Measurements from ENCODE around the gene MYOZ3. TPM values are rescaled to one million over a fixed set of nuclear protein-coding genes. Genes with fewer than 3 reads are reported as not detected.

Gene MYOZ3
- polyA plus RNA-seq, 1 experiment: 0.51 TPM

DNA sequence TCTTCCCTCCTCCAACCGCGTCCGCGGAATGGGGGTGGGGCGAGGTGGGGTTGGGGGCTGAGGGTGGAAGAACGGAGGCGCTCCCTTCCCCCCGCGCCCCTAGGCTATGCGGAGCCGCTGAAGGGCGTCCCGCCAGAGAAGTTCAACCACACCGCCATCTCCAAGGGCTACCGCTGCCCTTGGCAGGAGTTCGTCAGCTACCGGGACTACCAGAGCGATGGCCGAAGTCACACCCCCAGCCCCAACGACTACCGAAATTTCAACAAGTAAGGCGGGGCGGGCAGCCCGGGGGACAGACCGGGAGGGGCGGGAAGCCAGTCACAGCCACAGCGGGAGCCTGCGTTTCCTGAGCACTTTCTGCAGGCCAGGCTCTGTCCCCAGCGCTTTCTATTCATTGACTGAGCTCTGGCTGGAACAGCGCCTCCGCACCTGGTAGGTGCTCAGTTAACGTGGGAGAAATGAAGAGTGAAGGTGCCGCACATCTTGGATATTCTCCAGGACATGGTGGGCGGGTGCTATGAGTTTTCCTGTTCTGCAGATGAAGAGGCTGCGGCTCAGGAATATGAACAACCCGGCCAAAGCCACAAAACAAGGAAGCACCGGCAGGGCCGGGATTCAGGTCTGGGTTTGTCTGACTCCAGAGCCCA is 11.3 kb downstream of the MYOZ3 start:
- Histone ChIP-seq H3K27me3 (ENCODE audit: control insufficient read depth, insufficient read depth, low read length) (peaks cover 11% of the 10 kb centered on the region), H3K27ac (ENCODE audit: low read depth, low read length) (no peak overlapping the region), H3K9me3 (ENCODE audit: control insufficient read depth, insufficient read depth, low read length) (no peaks in the 10 kb centered on the region), H3K4me3 (ENCODE audit: low read depth, low read length) (peak overlapping the region; percentile 62)
- ChIA-PET POLR2A (no interaction called here), CTCF (no interaction called here)
- TF ChIP-seq, protein P1, sequence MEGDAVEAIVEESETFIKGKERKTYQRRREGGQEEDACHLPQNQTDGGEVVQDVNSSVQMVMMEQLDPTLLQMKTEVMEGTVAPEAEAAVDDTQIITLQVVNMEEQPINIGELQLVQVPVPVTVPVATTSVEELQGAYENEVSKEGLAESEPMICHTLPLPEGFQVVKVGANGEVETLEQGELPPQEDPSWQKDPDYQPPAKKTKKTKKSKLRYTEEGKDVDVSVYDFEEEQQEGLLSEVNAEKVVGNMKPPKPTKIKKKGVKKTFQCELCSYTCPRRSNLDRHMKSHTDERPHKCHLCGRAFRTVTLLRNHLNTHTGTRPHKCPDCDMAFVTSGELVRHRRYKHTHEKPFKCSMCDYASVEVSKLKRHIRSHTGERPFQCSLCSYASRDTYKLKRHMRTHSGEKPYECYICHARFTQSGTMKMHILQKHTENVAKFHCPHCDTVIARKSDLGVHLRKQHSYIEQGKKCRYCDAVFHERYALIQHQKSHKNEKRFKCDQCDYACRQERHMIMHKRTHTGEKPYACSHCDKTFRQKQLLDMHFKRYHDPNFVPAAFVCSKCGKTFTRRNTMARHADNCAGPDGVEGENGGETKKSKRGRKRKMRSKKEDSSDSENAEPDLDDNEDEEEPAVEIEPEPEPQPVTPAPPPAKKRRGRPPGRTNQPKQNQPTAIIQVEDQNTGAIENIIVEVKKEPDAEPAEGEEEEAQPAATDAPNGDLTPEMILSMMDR (IDR thresholded peaks at IDR 0.05; ENCODE audit: low read depth, low read length): no peak
- no peak for DNase-seq (ENCODE audit: low read depth, low spot score)

DNA sequence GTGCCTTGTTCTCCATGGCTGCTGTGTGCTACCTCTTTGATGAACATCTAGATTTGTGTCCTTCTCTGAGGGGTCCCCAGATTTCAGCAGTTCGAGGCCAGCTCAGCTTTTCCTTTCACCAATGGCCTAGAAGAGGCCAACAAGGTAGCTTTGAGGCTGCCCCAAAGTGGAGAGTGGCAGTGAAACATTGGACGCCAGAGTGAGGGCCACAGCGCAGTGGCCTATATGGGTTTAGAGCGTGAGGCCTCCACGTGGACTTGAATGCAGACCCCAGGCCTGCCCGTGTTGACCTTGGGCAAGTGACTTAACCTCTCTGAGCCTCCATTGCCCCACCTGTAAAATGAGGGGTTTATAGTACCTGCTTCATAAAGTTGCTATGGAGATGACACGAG is 11.8 kb downstream of the MYOZ3 start:
- H3K27ac ChIP-seq (ENCODE audit: low read depth, low read length): no peak overlapping the region
- H3K27me3 ChIP-seq (ENCODE audit: control insufficient read depth, insufficient read depth, low read length): peaks cover 8% of the 10 kb centered on the region
- H3K9me3 ChIP-seq (ENCODE audit: control insufficient read depth, insufficient read depth, low read length): no peaks in the 10 kb centered on the region
- ChIA-PET CTCF (interaction anchor here (0.6 to 1.0 kb wide), 2 partner anchors 20 to 214 kb away, joined by 3 to 4 read pairs; no protein-coding TSS in a partner anchor), POLR2A (interaction anchor here (0.7 to 1.1 kb wide), 2 partner anchors 9 to 30 kb away, joined by 3 read pairs; no protein-coding TSS in a partner anchor)
- peak overlapping the region; percentile 62; the same call in 1 of the 2 replicates for H3K4me3 ChIP-seq (ENCODE audit: low read depth, low read length)
- TF ChIP-seq, protein P1 (IDR thresholded peaks at IDR 0.05; ENCODE audit: low read depth, low read length): no peak
- no peak for DNase-seq (ENCODE audit: low read depth, low spot score)

DNA sequence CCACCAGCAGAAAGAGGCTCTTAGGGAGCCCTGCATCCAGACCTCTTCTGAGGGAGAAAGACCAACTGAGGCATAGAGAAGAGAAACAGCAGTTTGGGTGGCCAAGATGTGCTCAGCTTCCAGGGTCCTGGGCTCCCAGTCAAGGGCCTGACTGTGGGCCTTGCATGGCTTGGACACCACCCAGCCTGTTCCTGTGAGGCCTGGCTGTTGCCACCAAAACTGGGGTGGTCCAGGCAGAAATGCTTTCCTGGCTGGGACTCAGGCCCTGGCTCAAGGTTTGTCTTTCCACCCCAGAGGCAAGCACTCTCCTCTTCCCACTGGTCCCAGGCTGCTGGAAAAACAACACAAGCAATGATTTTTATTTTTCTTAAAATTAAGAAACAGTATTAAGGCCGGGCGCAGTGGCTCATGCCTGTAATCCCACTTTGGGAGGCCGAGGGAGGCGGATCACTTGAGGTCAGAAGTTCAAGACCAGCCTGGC is 13.3 kb downstream of the MYOZ3 start:
- ChIA-PET CTCF (interaction anchor here (0.5 to 1.1 kb wide), 2 partner anchors 8 to 77 kb away, joined by 3 to 4 read pairs; no protein-coding TSS in a partner anchor), POLR2A (interaction anchor here (0.7 to 1.1 kb wide), 2 partner anchors 10 to 13 kb away, joined by 3 read pairs; no protein-coding TSS in a partner anchor)
- Histone ChIP-seq H3K27ac (ENCODE audit: low read depth, low read length) (peak overlapping the region; percentile 80), H3K4me3 (ENCODE audit: low read depth, low read length) (no peak overlapping the region), H3K9me3 (ENCODE audit: control insufficient read depth, insufficient read depth, low read length) (no peaks in the 10 kb centered on the region), H3K27me3 (ENCODE audit: control insufficient read depth, insufficient read depth, low read length) (peaks cover 4% of the 10 kb centered on the region)
- TF ChIP-seq, protein P1 (IDR thresholded peaks at IDR 0.05; ENCODE audit: low read depth, low read length): peak; percentile 27; the same call in 1 of the 2 replicates
- no peak for DNase-seq (ENCODE audit: low read depth, low spot score)

DNA sequence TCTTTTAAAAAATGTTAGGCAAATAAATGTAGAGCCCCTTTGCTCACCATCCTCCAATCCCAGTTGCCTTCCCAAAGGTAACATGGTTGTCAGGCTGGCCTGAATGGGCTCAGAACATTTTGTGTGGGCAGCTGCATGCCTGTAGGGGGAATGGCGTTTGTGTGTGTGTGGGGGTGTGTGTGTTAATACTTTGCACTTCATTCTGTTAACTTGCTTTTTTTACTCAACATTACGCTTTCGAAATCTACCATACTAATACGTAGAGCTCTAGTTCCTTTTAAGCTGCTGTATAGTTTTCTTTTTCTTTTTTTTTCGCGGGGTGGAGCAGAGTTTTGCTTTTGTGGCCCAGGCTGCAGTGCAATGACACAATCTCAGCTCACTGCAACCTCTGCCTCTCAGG is 14.0 kb downstream of the MYOZ3 start:
- ChIA-PET POLR2A (no interaction called here), CTCF (interaction anchor here (0.5 kb wide), 1 partner anchor 53 kb away, joined by 4 read pairs; no protein-coding TSS in a partner anchor)
- no peak overlapping the region for H3K27ac ChIP-seq (ENCODE audit: low read depth, low read length)
- no peak overlapping the region for H3K4me3 ChIP-seq (ENCODE audit: low read depth, low read length)
- no peaks in the 10 kb centered on the region for H3K9me3 ChIP-seq (ENCODE audit: control insufficient read depth, insufficient read depth, low read length)
- no peak for DNase-seq (ENCODE audit: low read depth, low spot score)
- peaks cover 4% of the 10 kb centered on the region for H3K27me3 ChIP-seq (ENCODE audit: control insufficient read depth, insufficient read depth, low read length)
- TF ChIP-seq, protein P1 (IDR thresholded peaks at IDR 0.05; ENCODE audit: low read depth, low read length): no peak

DNA sequence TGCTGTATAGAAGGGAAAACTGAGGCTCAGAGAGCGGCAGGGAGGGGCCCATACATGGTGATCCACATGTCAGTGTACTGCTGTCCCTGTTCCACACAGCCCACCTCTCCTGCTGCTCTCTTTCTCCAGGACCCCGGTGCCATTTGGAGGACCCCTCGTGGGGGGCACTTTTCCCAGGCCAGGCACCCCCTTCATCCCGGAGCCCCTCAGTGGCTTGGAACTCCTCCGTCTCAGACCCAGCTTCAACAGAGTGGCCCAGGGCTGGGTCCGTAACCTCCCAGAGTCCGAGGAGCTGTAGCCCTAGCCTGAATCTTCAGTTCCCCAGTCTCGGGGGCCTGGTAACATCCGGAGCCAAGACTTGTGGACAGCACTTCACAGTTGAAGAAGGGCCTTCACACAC is 15.5 kb downstream of the MYOZ3 start:
- ChIA-PET CTCF (no interaction called here), POLR2A (no interaction called here)
- TF ChIP-seq, protein P1 (IDR thresholded peaks at IDR 0.05; ENCODE audit: low read depth, low read length): no peak
- H3K4me3 ChIP-seq (ENCODE audit: low read depth, low read length): no peak overlapping the region
- H3K9me3 ChIP-seq (ENCODE audit: control insufficient read depth, insufficient read depth, low read length): no peaks in the 10 kb centered on the region
- H3K27ac ChIP-seq (ENCODE audit: low read depth, low read length): no peak overlapping the region
- DNase-seq (ENCODE audit: low read depth, low spot score): no peak
- no peaks in the 10 kb centered on the region for H3K27me3 ChIP-seq (ENCODE audit: control insufficient read depth, insufficient read depth, low read length)

Measured in AG04450 (cell line).